HG02840 (cell line): ENCODE results near the gene PLEKHG5.
"Not testable (repeated sequence)": the region's sequence is repeated elsewhere in the genome, so short reads cannot be mapped to it uniquely, and the experiment has no call there.

Source experiments
- ATAC-seq: cut with Tn5 transposase; IDR thresholded peaks from one replicate; pipeline ENCODE4 v1.9.1; 2021; ENCODE audit warnings: mild to moderate bottlenecking, moderate library complexity, moderate number of reproducible peaks; ENCODE audit not compliant: unreplicated experiment, low FRiP score

PLEKHG5 gene

DNA sequence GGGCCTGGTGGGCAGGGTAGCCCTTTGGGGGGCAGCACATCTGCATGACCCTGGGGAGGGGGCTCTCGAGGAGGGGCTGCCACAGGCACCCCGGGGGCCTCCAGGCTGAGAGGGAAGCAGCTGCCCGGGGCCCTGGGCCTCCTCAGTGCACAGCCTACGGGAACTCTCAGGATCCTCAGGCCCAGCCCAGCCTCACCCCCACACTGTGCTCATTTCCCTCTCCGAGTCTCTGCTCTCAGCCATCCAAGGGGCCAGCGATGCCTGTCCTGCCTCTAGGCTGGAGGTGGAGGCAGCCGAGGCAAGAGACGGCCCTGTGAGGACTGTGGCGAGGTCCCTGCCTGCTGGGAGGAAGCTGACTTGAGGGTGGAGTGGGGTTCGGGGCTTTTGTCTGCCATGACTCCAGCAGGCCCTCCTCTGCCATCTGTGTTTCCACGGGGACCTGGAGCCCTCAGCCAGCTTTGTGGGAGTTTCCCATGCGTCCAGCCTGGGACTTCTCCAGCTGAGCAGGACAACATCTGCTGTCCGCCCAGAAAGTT lies 7.2 kb upstream of the PLEKHG5 start:
- ATAC-seq, result no peak

DNA sequence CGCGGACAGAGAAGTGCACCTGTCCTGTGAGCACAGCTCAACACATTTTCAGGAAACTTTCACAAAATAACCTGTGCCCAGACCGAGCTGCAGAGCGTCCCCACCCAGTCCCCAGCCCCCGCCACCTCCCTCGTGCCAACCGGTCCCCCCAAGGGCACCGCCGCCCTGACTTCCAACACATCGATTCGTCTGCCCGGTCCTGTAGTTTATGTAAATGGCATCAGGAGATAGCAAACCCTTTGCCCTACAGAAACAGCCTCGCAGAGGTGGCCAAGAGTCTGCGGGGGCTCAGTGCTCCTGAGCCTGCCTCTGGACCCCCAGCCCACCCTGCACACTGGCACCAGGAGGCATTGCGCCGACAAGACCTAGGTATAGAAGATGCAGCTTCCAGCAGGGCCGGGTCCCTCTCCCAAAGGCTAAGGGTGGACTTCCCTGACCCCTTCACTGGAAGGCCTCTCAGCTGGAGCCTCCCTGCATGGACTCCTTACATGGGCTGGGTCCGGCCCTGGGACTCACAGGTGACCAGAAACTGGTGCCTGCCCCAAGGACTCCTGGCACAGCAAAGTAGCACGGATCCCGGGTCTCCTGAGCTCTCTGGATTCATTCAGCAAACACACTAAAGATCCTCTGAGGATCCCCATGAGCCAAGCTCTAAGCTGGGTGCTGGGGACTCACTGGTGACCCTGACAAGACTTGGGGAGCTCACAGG lies 6.6 kb upstream of the PLEKHG5 start:
- no peak for ATAC-seq

DNA sequence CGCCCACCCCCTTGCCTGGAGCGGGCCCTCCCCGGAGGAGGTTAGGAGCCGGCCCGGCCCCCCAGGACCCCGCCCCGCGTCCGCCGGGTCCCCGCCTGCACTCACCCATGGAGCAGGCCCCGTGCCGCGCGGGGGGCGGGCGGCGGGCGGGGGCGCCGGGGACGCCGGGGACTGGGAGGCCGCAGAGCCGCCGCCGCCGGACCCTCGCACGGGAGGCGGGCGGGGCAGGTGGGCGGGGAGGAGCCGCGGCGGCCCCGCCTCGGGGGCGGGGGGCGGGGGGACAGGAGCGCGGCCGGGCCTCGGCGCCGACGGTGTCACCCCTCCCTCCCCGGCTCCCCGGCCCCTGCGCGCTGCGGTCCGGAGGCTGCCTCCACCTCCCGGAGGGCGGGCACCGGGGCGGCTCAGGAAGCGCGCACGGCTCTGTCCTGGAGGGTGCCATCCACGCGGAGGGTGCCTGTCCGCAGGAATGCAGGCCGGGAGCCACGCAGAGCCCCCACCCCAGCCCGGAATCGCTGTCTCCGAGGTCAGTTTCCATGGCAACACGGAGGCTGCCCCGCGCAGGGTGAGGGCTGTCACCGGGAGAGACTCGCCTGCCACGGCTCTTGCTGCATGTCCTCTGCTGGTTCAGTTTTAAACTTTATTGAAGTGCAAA lies 5.9 kb upstream of the PLEKHG5 start:
- no peak for ATAC-seq

DNA sequence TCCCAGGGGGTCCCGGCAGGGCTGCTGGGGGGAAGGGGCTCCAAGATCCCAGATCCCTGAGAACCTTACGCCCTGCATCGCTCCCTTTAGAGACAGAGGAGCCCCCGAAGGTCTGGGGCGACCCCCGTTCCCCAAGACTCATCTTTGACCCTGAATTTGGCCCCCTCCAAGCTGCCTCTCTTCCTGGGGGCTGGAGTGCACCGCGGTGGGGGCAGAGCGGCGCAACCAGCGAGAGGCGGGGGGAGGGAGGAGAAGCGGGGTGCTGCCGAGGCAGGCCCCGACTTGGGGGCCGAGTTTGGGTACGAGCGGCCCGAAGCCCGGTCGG lies 5.4 kb upstream of the PLEKHG5 start:
- ATAC-seq, result no peak

DNA sequence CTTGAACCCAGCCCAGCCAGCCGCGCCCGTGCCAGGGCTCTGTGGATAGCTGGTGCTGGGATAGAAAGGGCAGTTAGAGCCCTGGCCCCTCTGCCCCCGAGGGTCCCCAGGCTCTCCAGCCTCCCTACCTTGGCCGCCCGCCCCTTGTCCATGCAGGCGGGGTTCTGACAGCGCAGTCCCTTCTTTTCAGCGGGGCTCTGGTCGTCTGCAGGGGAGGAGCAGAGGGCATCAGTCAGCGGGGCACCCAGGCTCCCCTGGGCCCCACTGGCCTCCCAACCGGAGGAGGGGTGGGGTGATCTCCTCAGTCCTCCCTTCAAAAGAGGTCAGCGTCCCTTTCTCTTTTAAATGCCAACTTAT lies 4.9 kb upstream of the PLEKHG5 start:
- no peak for ATAC-seq

DNA sequence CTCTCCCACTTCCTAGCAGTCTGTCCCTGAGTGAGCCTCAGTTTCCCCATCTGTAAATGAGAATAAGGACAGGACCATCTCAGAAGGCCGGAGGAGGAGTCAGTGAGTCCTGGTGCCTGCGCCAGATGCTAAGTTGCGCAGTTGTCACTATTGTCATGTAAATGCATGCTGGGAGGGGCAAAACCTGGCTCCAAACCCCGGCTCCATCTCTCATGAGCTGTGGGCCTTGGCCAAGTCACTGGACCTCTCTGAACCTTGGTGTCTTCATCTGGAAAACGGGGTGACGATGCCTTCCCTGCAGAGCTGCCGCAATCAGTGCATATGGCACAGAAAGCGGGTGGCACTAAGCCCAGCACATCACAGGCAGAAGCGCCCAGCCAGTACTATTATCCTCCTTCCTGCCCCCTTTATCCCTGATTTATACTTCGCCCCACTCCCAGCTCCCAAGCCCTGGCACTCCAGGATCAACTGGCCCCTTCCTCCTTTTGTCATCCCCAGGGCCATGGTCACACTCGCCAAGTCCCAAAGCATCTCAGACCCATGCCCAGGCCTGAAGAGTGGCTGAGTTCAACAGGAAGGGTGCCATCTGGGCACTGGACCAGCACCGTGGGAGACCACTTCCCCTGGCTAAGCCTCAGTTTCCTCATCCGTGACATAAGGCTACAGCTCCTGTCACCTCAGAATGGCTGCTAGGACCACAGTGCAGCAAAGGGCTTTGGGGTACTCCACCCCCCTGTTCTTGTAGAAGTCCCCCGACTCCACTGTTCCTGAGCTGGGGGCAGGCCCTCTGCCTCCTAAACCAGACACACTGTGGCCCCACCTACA lies 4.3 kb upstream of the PLEKHG5 start:
- no peak for ATAC-seq

DNA sequence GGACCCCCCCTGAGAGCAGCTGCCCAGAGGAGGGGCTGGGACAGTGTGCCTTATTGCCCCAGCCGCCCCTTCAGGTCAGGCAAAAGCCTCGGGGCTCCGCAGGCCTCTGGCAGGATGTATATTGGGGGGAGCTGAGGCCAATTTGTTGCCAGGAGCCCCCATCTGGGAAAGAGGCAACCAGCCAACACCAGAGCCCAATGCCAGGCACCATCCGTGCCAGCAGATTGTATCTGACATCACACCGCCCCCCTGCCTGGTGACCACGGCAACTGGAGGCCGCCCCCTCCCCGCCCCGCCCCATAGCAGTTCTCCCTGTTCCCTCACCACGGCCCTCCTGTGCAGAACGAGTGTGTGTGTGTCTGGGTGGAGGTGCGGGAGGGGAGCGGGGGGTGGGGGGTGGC lies 3.6 kb upstream of the PLEKHG5 start:
- ATAC-seq, result no peak

DNA sequence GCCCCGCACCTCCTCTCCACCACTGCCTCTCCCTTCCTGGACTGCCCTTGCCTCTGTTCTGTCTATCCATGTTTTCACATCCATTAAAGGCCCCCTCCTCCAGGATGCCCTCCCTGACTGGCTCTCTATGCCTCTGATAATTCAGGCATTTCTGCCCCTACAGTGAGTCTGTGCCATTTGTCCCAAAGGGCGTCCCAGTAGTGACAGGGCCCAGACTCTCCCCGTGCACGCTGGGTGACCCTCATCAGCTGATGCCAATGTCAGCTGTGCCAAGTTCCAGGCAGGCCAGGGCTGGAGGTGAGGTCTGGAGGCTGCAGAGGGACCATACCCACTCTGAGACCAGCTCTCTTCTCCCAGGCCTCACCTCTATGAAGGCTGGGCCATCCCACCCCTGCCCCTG lies 3.2 kb upstream of the PLEKHG5 start:
- no peak for ATAC-seq

DNA sequence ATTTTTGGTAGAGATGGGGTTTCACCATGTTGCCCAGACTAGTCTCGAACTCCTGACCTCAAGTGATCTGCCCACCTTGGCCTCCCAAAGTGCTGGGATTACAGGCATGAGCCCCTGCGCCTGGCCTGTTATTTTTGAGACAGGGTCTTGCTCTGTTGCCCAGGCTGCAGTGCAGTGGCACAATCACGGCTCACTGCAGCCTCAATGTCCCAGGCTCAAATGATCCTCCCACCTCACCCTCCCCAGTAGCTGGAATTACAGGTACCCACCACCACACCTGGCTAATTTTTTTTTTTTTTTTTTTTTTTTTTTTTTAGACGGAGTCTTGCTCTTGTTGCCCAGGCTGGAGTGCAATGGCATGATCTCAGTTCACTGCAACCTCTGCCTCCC lies 2.4 kb upstream of the PLEKHG5 start:
- not testable (repeated sequence) for ATAC-seq

DNA sequence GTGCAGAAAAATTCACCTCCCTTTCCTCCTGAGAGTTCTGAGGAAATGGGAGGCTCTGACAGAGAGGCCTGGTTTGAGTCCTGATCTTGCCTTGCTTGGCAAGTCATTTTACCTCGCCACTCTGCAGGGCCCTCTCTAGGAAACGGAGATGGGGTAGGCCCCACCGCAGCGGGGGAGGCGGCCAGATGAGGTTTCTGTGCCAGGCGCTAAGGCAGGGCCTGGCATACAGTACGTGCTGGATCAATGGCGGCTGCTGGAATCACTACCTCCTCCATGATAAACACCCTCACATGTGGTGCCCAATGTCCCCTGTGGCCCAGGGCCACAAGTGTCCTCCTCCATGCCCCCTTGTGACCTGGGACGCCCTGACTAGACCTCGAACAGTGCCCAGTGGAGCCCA lies 499 bp upstream of the PLEKHG5 start:
- no peak for ATAC-seq

DNA sequence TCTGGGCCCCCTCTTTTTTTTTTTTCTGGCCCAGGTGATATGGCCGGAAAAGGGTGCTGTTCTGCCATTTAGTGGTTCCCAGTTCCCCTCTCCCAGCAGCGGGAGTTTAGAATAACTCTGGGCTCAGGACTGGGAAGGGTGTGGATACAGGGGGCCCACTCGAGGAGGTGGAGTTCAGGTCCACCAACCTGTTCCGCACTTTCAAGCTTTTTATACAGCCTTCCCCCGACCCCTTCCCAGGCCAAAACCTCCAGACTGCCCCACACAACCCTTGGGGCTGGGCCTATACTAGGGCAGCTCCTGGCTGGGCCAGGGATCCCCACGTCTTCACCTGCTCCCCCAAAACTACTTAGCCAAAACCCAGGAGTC lies 402 bp downstream of the PLEKHG5 start:
- ATAC-seq, result no peak

DNA sequence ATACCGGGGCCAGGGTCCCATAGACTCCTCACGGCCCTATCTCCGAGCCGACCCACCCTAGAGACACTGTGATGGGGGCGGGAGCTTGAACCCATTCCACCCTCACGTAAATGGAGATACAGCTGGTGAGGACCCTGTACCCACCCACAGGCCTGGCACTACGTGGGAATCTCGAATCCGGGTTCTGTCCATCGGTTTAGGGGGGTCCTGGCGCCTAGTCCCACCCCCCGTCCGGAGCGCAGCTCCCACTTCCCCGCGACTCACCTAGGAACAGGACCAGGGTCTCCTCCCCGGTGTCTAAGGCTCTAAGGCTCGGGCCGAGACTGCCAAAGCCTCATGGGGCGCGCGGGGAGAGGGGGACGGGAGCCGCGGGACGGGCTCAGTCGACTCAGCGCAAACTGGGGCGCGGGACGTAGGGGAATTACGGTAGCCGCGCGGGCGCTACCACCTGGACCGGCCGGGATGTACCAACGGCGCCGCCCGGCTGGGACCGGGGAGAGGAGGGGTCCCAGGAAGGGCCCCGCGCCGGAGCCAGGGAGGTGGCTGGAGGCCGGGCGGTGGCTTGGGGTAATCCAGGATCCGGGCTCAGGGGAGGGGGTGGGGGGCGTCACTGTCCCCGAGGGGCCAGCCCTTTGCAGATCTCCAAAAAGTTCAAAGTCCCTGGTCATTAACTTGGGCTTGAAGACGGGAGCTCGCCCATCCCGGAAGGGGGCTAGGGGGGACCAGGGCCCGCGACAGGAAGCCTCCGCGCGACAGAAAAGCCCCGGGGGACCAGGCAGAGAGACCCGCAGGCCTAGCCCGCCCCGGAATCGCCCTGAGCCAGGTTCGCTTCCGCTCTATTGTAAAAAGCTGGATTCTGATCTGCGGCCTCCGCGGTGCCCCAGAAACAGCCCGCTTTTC lies 1.0 kb downstream of the PLEKHG5 start:
- no peak for ATAC-seq

DNA sequence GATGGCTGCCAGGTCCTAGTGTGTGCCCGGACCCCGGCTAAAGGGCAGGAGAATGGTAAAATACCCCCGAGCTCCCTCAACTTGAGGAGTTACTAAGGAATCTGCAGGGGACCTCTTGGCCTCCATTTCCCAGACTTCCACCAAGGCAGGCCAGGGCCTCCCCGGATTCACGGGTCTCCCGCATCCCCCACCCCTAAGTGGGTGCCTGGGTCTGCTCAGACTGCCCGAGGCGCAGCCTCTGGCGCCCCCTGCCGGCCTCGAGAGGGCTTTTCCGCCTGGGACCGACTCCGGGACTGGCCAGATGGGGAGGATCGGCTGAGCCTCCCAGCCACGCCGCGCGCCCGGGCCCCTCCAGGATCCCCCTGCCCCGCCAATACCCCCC lies 1.7 kb downstream of the PLEKHG5 start:
- no peak for ATAC-seq

DNA sequence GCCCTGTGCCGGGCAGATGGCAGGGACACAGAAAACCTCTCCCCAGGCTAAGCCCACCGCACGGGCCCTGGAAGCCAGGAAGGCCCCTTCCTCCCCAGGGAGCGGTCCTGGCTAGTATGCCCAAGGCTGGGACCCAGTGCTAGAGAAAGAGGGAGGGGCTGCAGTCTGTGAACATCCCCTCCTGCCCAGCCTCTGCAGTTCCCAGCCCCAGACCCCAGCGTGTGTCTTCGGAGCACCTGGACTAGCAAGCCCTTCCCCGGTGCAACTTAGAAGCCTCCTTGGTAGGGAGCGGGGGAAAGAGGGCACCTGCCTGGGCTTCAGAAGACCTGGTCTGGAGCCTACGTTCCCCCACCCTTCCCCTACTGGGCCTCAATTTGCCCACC lies 2.1 kb downstream of the PLEKHG5 start:
- ATAC-seq, result no peak

DNA sequence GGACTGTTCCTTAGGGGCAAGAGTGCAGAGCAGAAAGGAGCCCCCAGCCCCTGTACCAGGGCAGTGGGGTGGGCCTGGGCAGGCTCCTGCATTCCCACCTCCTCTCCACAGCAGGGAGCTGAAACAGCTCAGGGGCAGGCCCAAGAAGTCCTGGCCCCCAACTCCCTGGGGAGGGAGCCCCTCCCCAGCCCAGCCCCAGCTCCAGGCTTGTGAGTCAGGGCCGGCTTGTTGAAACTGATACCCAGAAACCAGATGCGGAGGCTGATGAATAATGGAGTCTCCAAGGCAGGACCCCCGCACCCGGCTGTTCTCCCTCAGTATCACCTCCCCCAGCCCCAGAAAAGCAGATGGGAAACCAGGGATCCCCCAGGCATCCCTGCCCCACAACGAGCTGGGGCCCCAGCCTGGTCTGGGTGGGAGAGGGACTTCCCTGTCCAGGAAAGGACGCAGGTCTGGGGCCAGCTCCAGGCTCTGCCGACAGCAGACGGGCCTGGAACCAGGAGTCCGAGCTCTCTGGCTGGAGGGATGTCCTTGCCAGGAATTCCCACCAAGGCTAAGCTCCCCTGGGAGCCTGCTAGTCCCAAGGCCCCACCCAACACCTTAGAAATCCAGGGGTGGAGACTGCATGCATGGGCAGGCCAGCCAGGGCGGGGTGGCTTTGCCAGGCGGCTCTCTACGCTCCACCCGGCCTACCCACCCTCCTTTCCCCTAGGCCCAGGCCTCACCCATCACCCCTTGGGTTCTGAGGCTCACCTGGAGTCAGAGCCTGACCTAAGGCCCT lies 2.7 kb downstream of the PLEKHG5 start:
- ATAC-seq, result no peak

DNA sequence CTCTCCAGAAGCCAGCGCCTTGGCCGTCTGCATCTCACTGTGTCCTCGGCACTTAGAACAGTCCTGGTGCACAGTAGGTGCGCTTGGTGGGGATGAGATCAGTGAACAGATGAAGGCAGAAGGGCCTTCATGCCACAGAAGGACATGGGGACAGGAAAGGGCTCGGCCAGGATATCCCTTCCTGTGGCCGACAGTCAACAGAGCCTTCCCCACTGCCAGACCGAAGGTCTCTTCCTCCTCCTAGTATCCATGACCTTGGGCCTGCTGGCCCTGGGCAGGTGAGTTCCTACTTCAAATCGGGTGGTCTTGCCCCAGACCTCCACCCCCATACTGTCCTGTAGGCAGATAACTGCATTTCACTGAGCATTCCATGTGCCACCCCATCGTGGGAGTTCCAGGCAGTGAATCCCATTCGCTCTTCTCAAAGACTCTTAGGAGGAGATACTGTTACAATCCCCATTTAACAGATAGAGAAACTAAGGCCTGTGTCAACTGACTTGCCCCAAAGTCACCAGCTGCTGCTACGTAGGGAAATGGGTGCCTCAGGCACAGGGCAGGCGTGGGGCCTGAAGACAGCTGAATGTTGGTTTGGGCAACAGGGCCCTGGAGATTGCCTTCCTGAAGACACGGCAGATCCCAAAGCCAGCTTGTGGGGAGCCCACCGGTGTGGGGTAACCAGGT lies 3.5 kb downstream of the PLEKHG5 start:
- no peak for ATAC-seq

DNA sequence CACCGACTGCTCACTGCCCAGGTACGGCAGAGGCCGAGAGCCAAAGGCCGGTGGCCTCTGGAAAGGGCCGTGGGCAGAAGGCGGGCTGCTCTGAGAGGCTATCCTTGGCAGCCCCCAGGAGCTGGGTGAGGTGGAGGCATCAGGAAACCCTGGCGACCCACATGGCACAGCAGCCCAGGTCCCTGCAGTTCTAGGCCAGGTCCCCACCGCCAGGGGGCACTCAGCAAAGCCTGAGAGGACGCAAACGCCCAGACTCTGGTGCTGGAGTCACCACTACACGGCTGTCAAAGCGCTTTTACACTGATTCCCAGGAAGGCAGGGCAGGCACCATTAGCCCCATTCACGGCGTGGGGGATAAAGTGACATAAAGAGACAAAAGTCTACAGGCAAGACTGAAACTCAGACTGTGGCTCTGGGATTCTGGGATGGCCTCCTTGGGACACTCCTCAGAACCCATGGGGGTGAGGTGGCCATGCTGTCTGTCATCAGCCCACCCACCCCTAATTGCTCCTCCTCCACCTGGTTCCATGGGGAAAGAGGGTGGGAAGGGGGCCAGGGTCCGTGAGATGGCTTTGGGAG lies 4.9 kb downstream of the PLEKHG5 start:
- ATAC-seq, result no peak

DNA sequence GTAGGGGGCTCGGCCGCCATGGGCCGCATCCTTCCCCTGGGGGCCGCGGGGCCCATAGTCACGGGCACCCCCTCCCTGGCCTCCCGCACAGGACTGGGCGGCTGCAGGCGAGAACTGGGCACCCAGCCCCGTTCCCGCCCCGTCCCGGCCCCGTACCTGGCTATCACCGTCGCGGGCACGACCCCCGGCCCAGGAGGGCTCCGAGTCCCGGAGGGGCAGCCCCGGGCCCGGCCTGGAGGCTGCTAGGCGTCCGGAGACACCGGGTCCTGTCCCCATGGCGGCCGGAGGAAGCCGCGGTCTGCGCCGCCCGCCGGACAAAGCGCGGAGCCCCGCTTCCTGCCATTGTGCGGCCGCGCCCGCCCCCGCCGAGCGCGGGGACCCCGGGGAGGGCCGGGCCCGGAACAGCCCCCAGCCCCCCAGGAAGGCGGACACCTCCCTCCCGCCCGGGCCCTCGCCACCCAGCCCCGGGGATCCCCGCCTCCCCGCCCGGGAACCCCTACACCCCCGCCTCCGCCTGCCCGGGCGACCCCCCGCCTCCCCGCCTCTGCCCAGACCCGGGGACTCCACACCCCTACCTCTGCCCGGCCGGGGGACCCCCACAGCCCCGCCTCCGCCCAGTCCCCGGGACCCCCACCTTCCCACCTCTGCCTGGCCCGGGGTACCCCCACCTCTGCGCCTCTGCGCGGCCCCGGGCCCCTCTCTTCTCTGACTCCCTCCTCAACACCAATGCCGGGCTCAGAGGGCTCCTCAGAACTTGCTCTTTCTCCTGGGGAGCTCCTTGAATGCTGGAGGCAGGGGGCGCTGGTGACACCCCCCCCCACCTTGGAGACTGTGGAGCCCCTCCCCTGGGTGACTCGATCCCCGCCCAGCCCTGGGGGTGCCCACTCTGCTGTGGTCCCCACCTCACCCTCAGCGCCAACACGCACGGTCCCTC lies 6.0 kb downstream of the PLEKHG5 start:
- no peak for ATAC-seq
